Smooth muscle cell (in vitro differentiated cells): ENCODE results near the gene CAPN2. TPM values are rescaled to one million over a fixed set of nuclear protein-coding genes. Genes with fewer than 3 reads are reported as not detected.
A peak's percentile ranks its signal among the peaks of the same experiment; 100 is the strongest.

Experiments used
- DNase-seq: peaks from one replicate; lab custom pipeline; 2025; ENCODE audit not compliant: unreplicated experiment; lab: John Stamatoyannopoulos, UW
- H2AFZ ChIP-seq: fragments of 200-600 bp; sonication (generic); 2 replicates; pipeline ENCODE4 v1.6.0; 2016; ENCODE audit warnings: antibody characterized with exemption, low read depth, mild to moderate bottlenecking
- H3F3A ChIP-seq: fragments of 200-600 bp; sonication (generic); 2 replicates; pipeline ENCODE4 v1.6.0; 2017; ENCODE audit warnings: antibody characterized with exemption, low read depth
- H3K27ac ChIP-seq: fragments of 200-600 bp; sonication (generic); 2 replicates; pipeline ENCODE4 v1.5.1; 2016; ENCODE audit warnings: low read depth, mild to moderate bottlenecking
- H3K27me3 ChIP-seq: fragments of 200-600 bp; sonication (generic); 2 replicates; pipeline ENCODE4 v1.6.1; 2016; ENCODE audit warnings: low read depth, mild to moderate bottlenecking
- H3K36me3 ChIP-seq: fragments of 200-600 bp; sonication (generic); 2 replicates; pipeline ENCODE4 v1.5.1; 2016; ENCODE audit warnings: low read depth
- H3K4me1 ChIP-seq: fragments of 200-600 bp; sonication (generic); 2 replicates; pipeline ENCODE4 v1.5.1; 2016; ENCODE audit warnings: low read depth
- H3K4me2 ChIP-seq: fragments of 200-600 bp; sonication (generic); 2 replicates; pipeline ENCODE4 v1.6.0; 2016; ENCODE audit warnings: mild to moderate bottlenecking
- H3K4me3 ChIP-seq: fragments of 200-600 bp; sonication (generic); 2 replicates; pipeline ENCODE4 v1.5.1; 2016; ENCODE audit warnings: mild to moderate bottlenecking
- H3K79me2 ChIP-seq: fragments of 200-600 bp; sonication (generic); 2 replicates; pipeline ENCODE4 v1.6.0; 2016; ENCODE audit warnings: low read depth, mild to moderate bottlenecking
- H3K9ac ChIP-seq: fragments of 200-600 bp; sonication (generic); 2 replicates; pipeline ENCODE4 v1.6.0; 2016; ENCODE audit warnings: low read depth
- H3K9me3 ChIP-seq: fragments of 200-600 bp; sonication (generic); replicated peaks from 2 replicates; pipeline ENCODE4 v1.5.1; 2016; ENCODE audit warnings: low read depth
- H4K20me1 ChIP-seq: fragments of 200-600 bp; sonication (generic); 2 replicates; pipeline ENCODE4 v1.6.0; 2016; ENCODE audit warnings: low read depth
- CTCF ChIP-seq: fragments of 200-600 bp; sonication (generic); IDR thresholded peaks from 2 replicates; pipeline ENCODE4 v1.5.1; 2017; ENCODE audit warnings: borderline replicate concordance, mild to moderate bottlenecking, antibody characterized with exemption; ENCODE audit not compliant: insufficient read depth, poor library complexity, severe bottlenecking
- WGBS: methylation state at CpG from one replicate; pipeline ENCODE4 v1.1.7; 2016; ENCODE audit warnings: low lambda C conversion rate; 5-methylcytosine and 5-hydroxymethylcytosine counted together
- polyA plus RNA-seq: library from polyadenylated mRNA; unstranded; fragments of >200 nt; fragmentation: Nextera tagmentation; extraction: Ambion mirVana; gene quantifications from 2 replicates; pipeline ENCODE4 v1.2.1, GENCODE V29; 2016
- total RNA-seq: library from RNA; depleted of rRNA; stranded (reverse); fragments of >200 nt; gene quantifications from 2 replicates; pipeline ENCODE4 v1.2.3, GENCODE V29; 2014

The CAPN2 gene
- total and polyA plus RNA-seq, 2 experiments from 2014 or later = 182 to 229 TPM

- Histone ChIP-seq H3K79me2 (peaks cover 54% of the 10 kb centered on the region), H3K9me3 (no peaks in the 10 kb centered on the region), H3K4me3 (no peak overlapping the region), H3K27ac (peak overlapping the region; percentile 84), H3F3A (peaks cover 45% of the 10 kb centered on the region), H3K4me1 (peaks cover 20% of the 10 kb centered on the region), H3K27me3 (no peaks in the 10 kb centered on the region), H3K9ac (peak overlapping the region; percentile 21), H2AFZ (no peak overlapping the region), H3K36me3 (no peaks in the 10 kb centered on the region), H3K4me2 (peak overlapping the region; percentile 64), H4K20me1 (peaks cover 45% of the 10 kb centered on the region)
- no peak for TF ChIP-seq CTCF
- no peak for DNase-seq
- 93% methylated on average over 5 of the region's 5 CpGs for WGBS
Observed at GRCh38 chr1:223721658-223722607, 9.6 kb downstream of the CAPN2 start.

- Histone ChIP-seq H3K27me3 (no peaks in the 10 kb centered on the region), H3K79me2 (peaks cover 50% of the 10 kb centered on the region), H3K4me1 (peaks cover 25% of the 10 kb centered on the region), H3K9me3 (no peaks in the 10 kb centered on the region), H2AFZ (no peak overlapping the region), H3K36me3 (no peaks in the 10 kb centered on the region), H3K4me3 (no peak overlapping the region), H3K9ac (no peak overlapping the region), H4K20me1 (peaks cover 30% of the 10 kb centered on the region), H3K4me2 (no peak overlapping the region), H3F3A (peaks cover 46% of the 10 kb centered on the region), H3K27ac (peak overlapping the region; percentile 32)
- TF ChIP-seq CTCF = no peak
- DNase-seq = no peak
- WGBS = 87% methylated on average over 6 of the region's 6 CpGs
Observed at GRCh38 chr1:223723351-223723904, 11.1 kb downstream of the CAPN2 start.

GRCh38 chr1:223724376-223724775 is 12.0 kb downstream of the CAPN2 start:
- Histone ChIP-seq H3K27ac (peak overlapping the region; percentile 32), H3K27me3 (no peaks in the 10 kb centered on the region), H3K79me2 (peaks cover 60% of the 10 kb centered on the region), H3K4me1 (peaks cover 17% of the 10 kb centered on the region), H3F3A (peaks cover 46% of the 10 kb centered on the region), H3K4me2 (no peak overlapping the region), H3K9ac (no peak overlapping the region), H2AFZ (no peak overlapping the region), H3K36me3 (no peaks in the 10 kb centered on the region), H3K9me3 (no peaks in the 10 kb centered on the region), H3K4me3 (no peak overlapping the region), H4K20me1 (peaks cover 26% of the 10 kb centered on the region)
- WGBS = 75% methylated on average over 4 of the region's 4 CpGs
- DNase-seq = no peak
- TF ChIP-seq CTCF = no peak
